Testis (tissue), 2 donors: ENCODE measurements around the gene SMAD7.

ENCODE experiments used
- POLR2A ChIP-seq: fragments of 450-650 bp; IDR thresholded peaks from one replicate; pipeline ENCODE4 v1.6.1; 2017; ENCODE audit warnings: antibody characterized with exemption, mild to moderate bottlenecking, moderate library complexity
- TF ChIP-seq, protein P1 (sequence below), 3 experiments: fragments of 450-650 bp in 2 of 3; fragments of 200-600 bp in 1 of 3; sonication (generic) in 1 of 3; IDR thresholded peaks; one replicate each; pipeline ENCODE4 v1.5.1; 2016 to 2019; ENCODE audit warnings: antibody characterized with exemption in 3 of 3, mild to moderate bottlenecking in 2 of 3, moderate library complexity in 1 of 3

DNA sequence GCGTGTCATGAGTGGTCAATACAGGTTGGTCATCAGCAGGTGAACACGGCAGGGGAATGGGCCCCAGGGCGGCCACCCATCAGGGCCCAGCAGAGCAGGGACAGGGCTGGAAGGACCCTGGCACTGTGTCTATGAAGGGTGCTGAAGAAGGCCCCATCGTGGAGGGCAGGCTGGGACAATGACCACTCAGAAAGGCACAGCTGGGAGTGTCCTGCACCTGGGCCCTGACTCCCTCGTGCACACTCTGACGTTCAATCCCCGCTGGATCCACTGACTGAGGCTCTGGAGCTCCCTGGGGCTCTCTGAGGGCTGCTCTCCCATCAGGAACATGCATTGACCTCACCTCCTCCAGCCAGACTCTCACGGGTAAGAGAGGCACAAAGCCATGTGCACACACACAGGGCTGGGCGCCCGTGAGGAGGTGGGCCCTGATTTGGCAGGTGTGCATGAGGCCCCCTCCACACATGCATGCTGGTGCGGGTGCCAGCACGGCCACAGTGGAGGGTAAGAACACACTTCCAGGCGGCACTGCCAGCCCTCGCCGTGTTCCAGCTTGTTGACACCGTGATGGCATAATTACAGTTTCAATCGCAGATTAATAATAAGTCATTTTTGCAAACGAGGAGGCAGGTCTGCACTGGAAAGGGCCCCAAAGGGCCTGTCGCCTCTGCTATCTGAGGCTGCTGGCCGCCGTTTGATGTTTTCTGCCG is 58.5 kb downstream of the SMAD7 start:
- TF ChIP-seq POLR2A, result no peak
- TF ChIP-seq, protein P1, sequence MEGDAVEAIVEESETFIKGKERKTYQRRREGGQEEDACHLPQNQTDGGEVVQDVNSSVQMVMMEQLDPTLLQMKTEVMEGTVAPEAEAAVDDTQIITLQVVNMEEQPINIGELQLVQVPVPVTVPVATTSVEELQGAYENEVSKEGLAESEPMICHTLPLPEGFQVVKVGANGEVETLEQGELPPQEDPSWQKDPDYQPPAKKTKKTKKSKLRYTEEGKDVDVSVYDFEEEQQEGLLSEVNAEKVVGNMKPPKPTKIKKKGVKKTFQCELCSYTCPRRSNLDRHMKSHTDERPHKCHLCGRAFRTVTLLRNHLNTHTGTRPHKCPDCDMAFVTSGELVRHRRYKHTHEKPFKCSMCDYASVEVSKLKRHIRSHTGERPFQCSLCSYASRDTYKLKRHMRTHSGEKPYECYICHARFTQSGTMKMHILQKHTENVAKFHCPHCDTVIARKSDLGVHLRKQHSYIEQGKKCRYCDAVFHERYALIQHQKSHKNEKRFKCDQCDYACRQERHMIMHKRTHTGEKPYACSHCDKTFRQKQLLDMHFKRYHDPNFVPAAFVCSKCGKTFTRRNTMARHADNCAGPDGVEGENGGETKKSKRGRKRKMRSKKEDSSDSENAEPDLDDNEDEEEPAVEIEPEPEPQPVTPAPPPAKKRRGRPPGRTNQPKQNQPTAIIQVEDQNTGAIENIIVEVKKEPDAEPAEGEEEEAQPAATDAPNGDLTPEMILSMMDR (IDR thresholded peaks at IDR 0.05), result no peak
